HG02884 (cell line): Measurements from ENCODE around the gene KIAA1958.

ENCODE experiments used
- ATAC-seq: cut with Tn5 transposase; IDR thresholded peaks from one replicate; pipeline ENCODE4 v1.9.1; 2021; ENCODE audit warnings: mild to moderate bottlenecking, moderate library complexity; ENCODE audit not compliant: unreplicated experiment

The KIAA1958 gene

DNA sequence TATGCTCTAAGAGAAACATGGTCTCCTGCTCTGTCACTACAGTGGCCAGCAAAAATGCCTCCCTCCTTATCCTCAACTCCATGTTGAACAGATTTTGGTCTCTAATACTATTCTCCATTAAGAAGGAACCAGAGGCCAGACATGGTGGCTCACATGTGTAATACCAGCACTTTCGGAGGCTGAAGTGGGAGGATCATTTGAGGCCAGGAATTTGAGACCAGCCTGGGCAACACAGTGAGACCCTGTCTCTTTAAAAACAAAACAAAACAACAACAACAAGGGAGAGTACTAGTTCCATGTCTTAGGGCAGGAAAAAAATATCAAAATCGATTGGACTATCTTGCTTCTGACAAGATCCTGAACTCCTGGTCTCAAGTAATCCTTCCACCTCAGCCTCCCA, 216.7 kb downstream of the KIAA1958 start:
- ATAC-seq = no peak

DNA sequence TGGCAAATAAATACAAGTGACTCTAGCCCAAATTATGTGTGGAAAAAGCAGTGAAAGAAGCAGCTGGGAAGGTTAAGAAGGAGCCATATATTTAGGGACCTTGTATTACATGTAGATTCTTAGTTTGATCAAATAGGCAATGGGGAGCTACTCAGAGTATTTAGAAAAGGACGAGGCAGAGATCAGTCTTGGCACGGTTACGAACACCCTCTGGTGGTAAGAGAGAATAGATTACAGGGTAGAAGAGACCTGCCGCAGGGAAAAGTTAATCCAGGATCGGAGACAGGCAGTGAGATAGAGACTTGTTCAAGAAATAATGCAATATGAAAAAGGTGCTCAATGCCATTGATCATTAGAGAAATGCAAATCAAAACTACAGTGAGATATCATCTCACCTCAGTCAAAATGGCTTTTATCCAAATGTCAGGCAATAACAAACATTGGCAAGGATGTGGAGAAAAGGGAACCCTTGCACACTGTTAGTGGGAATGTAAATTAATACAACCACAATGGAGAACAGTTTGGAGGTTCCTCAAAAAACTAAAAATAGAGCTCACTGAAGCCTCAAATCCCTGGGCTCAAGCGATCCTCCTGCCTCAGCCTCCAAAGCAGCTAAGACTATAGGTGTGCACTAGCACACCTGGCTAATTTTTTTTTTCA, 219.3 kb downstream of the KIAA1958 start:
- ATAC-seq = no peak

DNA sequence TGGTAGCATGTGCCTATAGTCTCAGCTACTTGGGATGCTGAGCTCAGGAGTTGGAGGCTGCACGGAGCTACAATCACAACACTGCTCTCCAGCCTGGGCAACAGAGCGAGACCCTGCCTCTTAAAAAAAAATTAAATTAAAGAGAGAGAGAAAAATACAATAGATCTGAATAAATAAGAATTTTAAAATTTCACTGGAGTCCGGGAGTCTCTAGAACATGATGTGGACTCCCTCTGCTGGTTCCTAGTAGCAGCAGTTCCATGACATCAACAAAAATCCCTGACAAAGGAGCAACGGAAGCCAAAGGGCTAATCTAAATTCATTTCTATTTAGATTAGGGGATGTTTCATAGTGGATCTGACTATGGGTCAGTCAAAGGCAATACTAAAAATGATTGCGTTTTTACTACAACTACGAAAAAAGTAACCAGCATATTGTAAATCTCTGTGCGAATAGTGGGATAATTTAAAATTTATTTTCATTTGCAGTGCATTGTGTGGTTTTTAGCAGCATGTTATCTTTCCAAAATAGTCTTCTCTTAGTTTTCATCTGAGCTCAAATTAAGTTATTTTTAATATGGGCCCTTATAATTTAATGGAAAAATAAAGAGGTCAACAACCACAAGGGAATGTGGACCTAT, 224.5 kb downstream of the KIAA1958 start:
- ATAC-seq = no peak

DNA sequence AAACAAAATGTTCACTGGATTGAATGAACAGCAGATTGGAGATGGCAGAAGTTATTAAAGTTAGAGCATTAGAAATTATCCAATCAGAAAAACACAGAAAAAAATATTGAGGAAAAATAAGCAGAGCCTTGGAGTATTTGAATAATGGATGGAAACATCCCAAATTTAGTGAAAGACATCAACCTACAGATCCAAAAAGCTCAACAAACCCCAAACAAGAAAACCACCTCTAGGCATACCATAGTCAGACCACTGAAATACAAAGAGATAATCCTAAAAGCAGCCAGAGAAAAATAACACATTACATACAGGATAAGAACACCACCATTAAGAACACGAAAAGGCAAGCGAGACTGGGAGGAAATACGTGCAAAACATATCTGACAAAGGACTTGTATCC, 226.1 kb downstream of the KIAA1958 start:
- no peak for ATAC-seq

DNA sequence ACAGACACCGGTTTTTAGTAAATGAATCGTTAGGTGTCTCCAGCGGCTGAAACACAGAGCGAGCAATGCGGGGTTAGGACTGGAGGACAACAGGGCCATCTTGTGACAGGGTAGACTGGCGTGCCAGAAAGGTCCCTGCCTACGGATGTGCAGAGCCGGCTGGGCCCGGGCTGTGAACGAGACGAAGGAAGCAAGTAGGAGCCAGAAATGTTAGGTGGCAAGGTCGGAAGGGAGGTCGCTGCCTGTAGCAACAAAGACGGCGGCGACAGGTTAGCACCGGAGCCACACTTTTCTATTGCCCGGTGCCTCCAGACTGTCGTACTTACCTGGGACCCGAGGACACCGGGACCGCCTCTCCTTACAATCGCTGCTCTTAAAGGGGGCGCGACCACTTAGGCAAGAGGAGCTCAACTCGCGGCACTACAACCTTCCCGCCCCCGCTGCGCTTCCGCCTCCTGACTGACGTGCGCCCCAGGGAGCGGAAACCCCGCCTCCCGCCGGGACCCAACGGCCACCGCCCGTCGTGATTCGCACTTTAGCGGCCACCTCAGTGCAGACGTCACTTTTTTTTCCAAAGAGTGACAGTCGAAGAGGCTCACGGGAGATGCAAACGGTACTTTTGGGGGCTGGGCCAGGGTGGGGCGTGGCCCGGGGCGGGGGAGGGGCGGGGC, 231.2 kb downstream of the KIAA1958 start, which contains the start of gene INIP:
INIP (minus strand) TSS at position 457 of the 671 bp plus-strand sequence. CDS start 1,632 bp downstream, outside the sequence.
- ATAC-seq = peak; percentile 83
